Measurements from ENCODE around the gene WRNIP1. TPM values are rescaled to one million over a fixed set of nuclear protein-coding genes. Genes with fewer than 3 reads are reported as not detected.
A peak's percentile ranks its signal among the peaks of the same experiment; 100 is the strongest.
"Not testable (repeated sequence)": the region's sequence is repeated elsewhere in the genome, so short reads cannot be mapped to it uniquely, and the experiment has no call there.

Gene WRNIP1
- total RNA-seq, 2 donors from 2014 or later = 40.9 to 47.1 TPM

- H3K36me3 Mint-ChIP-seq (ENCODE audit: insufficient read depth in 2 of 2) = no peaks in the 10 kb centered on the region
- H3K27me3 Mint-ChIP-seq (ENCODE audit: low read depth) = peaks cover 19% of the 10 kb centered on the region
- DNase-seq (no peak), ATAC-seq (replicated peaks in 1 of 2) (no peak)
- H3K4me1 Mint-ChIP-seq (ENCODE audit: low read depth) = peaks cover 14% of the 10 kb centered on the region
- no peak overlapping the region for H3K4me3 Mint-ChIP-seq
- no peak overlapping the region for H3K27ac Mint-ChIP-seq
- no peaks in the 10 kb centered on the region for H3K9me3 Mint-ChIP-seq
These were observed 8.4 kb upstream of the WRNIP1 start for GRCh38 chr6:2756687-2757224.

- no peak overlapping the region for H3K27ac Mint-ChIP-seq
- peaks cover 13% of the 10 kb centered on the region for H3K27me3 Mint-ChIP-seq (ENCODE audit: low read depth)
- no peak overlapping the region for H3K4me3 Mint-ChIP-seq
- no peak for DNase-seq
- no peak for ATAC-seq (replicated peaks in 1 of 2)
- H3K9me3 Mint-ChIP-seq = no peaks in the 10 kb centered on the region
- peaks cover 0 to 2% of the 10 kb centered on the region in 2 donors for H3K36me3 Mint-ChIP-seq (ENCODE audit: insufficient read depth in 2 of 2)
- peaks cover 9% of the 10 kb centered on the region for H3K4me1 Mint-ChIP-seq (ENCODE audit: low read depth)
These were observed 6.2 kb upstream of the WRNIP1 start for GRCh38 chr6:2758980-2759379.

GRCh38 chr6:2760882-2761842 is 4.0 kb upstream of the WRNIP1 start:
- DNase-seq (peak; percentile 37 to 46), ATAC-seq (replicated peaks in 1 of 2) (peak; percentile 22)
- H3K27me3 Mint-ChIP-seq (ENCODE audit: low read depth) = peaks cover 4% of the 10 kb centered on the region
- H3K9me3 Mint-ChIP-seq = no peaks in the 10 kb centered on the region
- H3K4me3 Mint-ChIP-seq = peak overlapping the region; percentile 75 to 93
- H3K36me3 Mint-ChIP-seq (ENCODE audit: insufficient read depth in 2 of 2) = peaks cover 0 to 2% of the 10 kb centered on the region in 2 donors
- peak overlapping the region; percentile 76 for H3K27ac Mint-ChIP-seq
- H3K4me1 Mint-ChIP-seq (ENCODE audit: low read depth) = peaks cover 17% of the 10 kb centered on the region

GRCh38 chr6:2762868-2763267 is 2.3 kb upstream of the WRNIP1 start:
- H3K9me3 Mint-ChIP-seq; H3K27me3 Mint-ChIP-seq (ENCODE audit: low read depth); DNase-seq; H3K27ac Mint-ChIP-seq; ATAC-seq (replicated peaks in 1 of 2); H3K36me3 Mint-ChIP-seq (ENCODE audit: insufficient read depth in 2 of 2): not testable (repeated sequence)
- H3K4me3 Mint-ChIP-seq = peak overlapping the region in 1 of 2 donors; percentile 1
- peaks cover 28% of the 10 kb centered on the region for H3K4me1 Mint-ChIP-seq (ENCODE audit: low read depth)

DNA sequence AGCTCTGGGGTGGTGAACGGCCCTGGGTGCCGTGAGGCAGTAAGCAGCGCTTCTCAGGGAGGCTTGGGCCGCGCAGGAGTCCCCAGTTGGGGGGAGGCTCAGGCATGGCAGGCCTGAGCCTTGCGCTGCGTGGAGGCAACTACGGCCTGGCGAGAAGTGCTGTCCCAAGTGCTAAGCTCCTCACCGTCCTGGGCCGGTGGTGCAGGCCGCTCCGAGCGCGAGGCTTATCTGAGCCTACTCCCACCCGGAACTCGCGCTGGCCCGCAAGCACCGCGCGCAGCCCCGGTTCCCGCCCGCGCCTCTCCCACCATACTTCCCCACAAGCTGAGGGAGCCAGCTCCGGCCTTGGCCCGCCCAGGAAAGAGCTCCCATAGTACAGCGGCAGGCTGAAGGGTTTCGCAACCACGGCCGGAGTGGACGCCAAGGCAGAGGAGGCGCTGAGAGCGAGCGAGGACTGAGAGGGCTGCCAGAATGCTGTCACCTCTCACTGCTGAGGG is 1.8 kb upstream of the WRNIP1 start:
- Mint-ChIP-seq H3K27me3 (ENCODE audit: low read depth) (no peaks in the 10 kb centered on the region), H3K4me3 (peak overlapping the region in 1 of 2 donors; percentile 96), H3K4me1 (ENCODE audit: low read depth) (peaks cover 34% of the 10 kb centered on the region), H3K27ac (no peak overlapping the region), H3K36me3 (ENCODE audit: insufficient read depth in 2 of 2) (peaks cover 0 to 4% of the 10 kb centered on the region in 2 donors), H3K9me3 (no peaks in the 10 kb centered on the region)
- DNase-seq (no peak), ATAC-seq (replicated peaks in 1 of 2) (no peak)

DNA sequence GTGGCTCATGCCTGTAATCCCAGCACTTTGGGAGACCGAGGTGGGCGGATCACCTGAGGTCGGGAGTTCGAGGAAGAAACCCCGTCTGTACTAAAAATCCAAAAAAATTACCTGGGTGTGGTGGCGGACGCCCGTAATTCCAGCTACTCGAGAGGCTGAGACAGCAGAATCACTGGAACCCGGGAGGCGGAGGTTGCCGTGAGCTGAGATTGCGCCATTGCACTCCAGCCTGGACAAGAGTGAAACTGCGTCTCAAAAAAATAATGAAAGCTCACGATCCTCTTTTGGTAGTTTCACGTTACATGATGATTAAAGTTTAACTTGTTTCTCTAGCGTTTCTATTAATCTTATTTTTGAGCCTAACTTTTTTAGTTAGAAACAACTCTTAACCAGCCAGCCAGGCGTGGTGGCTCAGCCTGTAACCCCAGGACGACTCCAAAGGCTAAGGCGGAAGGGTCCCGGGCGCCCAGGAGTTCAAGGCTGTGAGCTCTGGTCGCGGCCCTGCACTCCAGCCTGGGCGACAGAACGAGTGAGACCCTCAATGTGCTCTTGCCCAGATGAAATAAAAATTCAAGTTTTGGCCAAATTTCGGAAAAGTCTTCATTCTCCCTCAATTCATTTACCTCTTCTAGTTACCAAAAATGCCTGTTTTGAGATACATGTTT is 1.2 kb upstream of the WRNIP1 start:
- Mint-ChIP-seq H3K27me3 (ENCODE audit: low read depth) (no peaks in the 10 kb centered on the region), H3K4me1 (ENCODE audit: low read depth) (peaks cover 40% of the 10 kb centered on the region), H3K9me3 (no peaks in the 10 kb centered on the region), H3K27ac (peak overlapping the region; percentile 96), H3K4me3 (peak overlapping the region; percentile 93 to 96), H3K36me3 (ENCODE audit: insufficient read depth in 2 of 2) (peaks cover 0 to 4% of the 10 kb centered on the region in 2 donors)
- DNase-seq (no peak), ATAC-seq (replicated peaks in 1 of 2) (no peak)

GRCh38 chr6:2764610-2765165 is 505 bp upstream of the WRNIP1 start:
- Mint-ChIP-seq H3K27me3 (ENCODE audit: low read depth) (no peaks in the 10 kb centered on the region), H3K4me1 (ENCODE audit: low read depth) (peaks cover 47% of the 10 kb centered on the region), H3K36me3 (ENCODE audit: insufficient read depth in 2 of 2) (peaks cover 0 to 4% of the 10 kb centered on the region in 2 donors), H3K27ac (peak overlapping the region; percentile 96), H3K4me3 (peak overlapping the region; percentile 93 to 96), H3K9me3 (no peaks in the 10 kb centered on the region)
- peak; percentile 58 to 65 for DNase-seq
- peak; percentile 73 to 74 for ATAC-seq (replicated peaks in 1 of 2)

DNA sequence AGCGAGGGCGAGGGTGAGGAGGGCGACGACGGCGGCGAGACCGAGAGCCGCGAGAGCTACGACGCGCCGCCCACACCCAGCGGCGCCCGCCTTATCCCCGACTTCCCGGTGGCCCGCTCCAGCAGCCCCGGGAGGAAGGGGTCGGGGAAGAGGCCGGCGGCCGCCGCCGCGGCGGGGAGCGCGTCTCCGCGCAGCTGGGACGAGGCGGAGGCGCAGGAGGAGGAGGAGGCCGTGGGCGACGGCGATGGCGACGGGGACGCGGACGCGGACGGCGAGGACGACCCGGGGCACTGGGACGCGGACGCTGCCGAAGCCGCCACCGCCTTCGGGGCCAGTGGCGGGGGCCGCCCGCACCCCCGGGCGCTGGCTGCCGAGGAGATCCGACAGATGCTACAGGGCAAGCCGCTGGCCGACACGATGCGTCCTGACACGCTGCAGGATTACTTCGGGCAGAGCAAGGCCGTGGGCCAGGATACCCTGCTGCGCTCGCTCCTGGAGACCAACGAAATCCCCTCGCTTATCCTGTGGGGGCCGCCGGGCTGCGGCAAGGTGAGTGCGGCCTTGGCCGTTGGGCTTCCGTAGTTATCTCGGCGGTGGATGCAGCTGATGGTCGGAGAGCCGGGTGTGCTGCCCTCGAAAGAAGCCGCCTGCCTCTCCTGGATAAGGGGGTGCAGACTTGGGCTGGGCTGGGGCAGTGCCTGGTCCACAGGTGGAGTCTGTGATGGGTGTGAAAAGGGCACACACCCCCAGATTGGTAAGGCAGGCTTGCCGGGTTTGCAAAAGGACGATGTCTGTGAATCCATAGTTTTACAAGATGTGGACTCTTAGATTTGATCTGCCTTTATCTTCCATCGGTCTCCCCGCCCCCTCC is 938 bp downstream of the WRNIP1 start:
- peaks cover 3 to 5% of the 10 kb centered on the region in 2 donors for H3K36me3 Mint-ChIP-seq (ENCODE audit: insufficient read depth in 2 of 2)
- H3K9me3 Mint-ChIP-seq = no peaks in the 10 kb centered on the region
- DNase-seq = peak; percentile 59 to 68
- peak overlapping the region; percentile 69 for H3K27ac Mint-ChIP-seq
- peaks cover 50% of the 10 kb centered on the region for H3K4me1 Mint-ChIP-seq (ENCODE audit: low read depth)
- H3K27me3 Mint-ChIP-seq (ENCODE audit: low read depth) = no peaks in the 10 kb centered on the region
- ATAC-seq (replicated peaks in 1 of 2) = peak; percentile 30 to 31
- peak overlapping the region; percentile 87 to 91 for H3K4me3 Mint-ChIP-seq

DNA sequence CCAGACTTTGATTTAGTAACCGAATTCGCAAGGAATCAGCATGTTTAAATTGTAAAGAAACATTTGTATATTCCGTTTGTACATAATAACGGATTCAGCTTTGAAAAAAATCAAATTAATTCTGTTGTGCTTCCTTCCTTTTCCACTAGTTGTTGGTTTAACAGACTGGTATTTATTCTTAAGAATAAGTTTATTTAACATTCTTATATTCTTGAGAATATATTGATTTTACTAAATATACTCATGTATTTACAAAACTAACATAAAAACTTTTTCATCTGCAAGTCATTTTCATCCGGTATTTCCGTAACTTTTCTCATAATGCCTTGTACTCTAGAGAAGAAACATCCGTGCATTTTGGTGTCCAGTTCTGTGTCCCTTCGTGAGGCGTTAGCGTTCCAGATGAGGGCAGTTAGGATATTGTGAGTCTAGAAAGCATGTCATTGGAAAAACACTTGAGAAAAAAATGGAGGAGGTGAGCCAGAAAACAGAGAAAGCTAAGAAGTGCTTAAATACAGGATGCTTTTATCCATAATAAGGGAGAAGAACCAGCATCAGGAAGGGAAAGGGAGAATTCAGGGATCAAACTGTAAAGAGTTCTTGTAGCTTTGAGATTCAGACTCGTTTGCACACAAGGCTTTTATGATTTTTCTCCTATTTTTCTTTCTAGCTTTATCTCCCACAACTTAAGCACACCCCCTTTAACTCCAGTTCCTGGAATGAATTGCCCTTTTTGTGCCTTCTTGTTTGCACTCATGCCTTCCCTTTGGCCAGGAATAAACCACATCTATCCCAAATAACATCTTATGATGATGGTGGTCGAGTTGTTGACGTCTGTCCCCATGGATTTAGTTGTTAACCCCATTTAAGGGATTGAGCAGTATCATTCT is 1.8 kb downstream of the WRNIP1 start:
- Mint-ChIP-seq H3K4me3 (peak overlapping the region; percentile 87 to 91), H3K4me1 (ENCODE audit: low read depth) (peaks cover 54% of the 10 kb centered on the region), H3K27ac (peak overlapping the region; percentile 69), H3K27me3 (ENCODE audit: low read depth) (no peaks in the 10 kb centered on the region), H3K36me3 (ENCODE audit: insufficient read depth in 2 of 2) (peaks cover 3 to 11% of the 10 kb centered on the region in 2 donors), H3K9me3 (no peaks in the 10 kb centered on the region)
- DNase-seq (no peak), ATAC-seq (replicated peaks in 1 of 2) (no peak)

DNA sequence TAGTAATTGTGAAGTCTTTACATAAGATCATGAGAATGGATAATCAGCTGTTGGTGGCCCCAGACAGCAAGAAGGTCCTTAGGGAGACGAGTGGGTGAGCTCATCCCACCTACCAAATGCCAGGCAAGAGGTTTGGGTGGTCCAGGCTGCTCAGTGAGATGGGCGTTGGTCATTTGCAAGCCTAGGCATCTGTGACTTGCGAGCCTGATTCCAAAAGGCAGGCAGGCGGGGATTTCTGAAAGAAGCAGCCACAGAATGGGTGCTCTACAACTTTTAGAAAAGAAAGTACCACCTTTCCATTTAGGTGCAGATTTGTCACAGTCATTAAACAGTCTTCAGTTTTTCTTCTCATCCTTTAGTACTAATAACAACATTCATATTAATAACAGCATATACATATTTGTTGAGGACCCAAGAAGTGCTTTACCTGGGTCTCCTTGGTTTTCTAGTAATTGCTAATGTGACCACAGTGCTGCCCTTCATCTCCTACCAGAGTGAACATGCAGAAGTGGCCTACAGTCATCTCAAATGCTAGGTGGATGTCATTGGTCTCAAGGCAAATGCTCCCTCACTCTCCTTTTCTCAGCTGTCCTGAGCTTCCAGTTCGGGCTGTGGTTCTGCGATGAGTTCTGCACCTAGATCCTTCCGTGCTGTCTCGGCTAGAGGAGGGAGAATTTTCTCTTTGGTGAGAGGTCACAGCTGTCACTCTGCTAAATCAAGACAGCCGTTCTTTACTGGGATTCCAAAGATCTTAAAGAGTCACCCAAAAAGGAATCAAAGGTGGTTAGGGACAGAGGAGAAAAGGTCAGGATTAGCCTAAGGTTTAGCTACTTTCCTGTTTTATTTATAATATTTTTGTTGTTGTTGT is 2.7 kb downstream of the WRNIP1 start:
- DNase-seq (no peak), ATAC-seq (replicated peaks in 1 of 2) (no peak)
- H3K9me3 Mint-ChIP-seq = no peaks in the 10 kb centered on the region
- H3K27me3 Mint-ChIP-seq (ENCODE audit: low read depth) = no peaks in the 10 kb centered on the region
- H3K4me1 Mint-ChIP-seq (ENCODE audit: low read depth) = peaks cover 62% of the 10 kb centered on the region
- peak overlapping the region; percentile 87 to 91 for H3K4me3 Mint-ChIP-seq
- H3K36me3 Mint-ChIP-seq (ENCODE audit: insufficient read depth in 2 of 2) = peaks cover 4 to 9% of the 10 kb centered on the region in 2 donors
- peak overlapping the region; percentile 53 for H3K27ac Mint-ChIP-seq

- no peak overlapping the region for H3K27ac Mint-ChIP-seq
- peaks cover 4 to 11% of the 10 kb centered on the region in 2 donors for H3K36me3 Mint-ChIP-seq (ENCODE audit: insufficient read depth in 2 of 2)
- H3K4me1 Mint-ChIP-seq (ENCODE audit: low read depth) = peaks cover 70% of the 10 kb centered on the region
These were observed 3.5 kb downstream of the WRNIP1 start for GRCh38 chr6:2768696-2769095.

More at GRCh38 chr6:2768696-2769095, 3.5 kb downstream of the WRNIP1 start:
- H3K9me3 Mint-ChIP-seq = no peaks in the 10 kb centered on the region
- peak overlapping the region; percentile 87 to 91 for H3K4me3 Mint-ChIP-seq
- H3K27me3 Mint-ChIP-seq (ENCODE audit: low read depth) = no peaks in the 10 kb centered on the region
- no peak for DNase-seq
- ATAC-seq (replicated peaks in 1 of 2) = no peak

Measured in activated T-cell treated with anti-CD3 and anti-CD28 coated beads, Interleukin-2, amount 50 U/mL, for 72 hours (primary cell).